Measurements from ENCODE around the gene OR2F1.

DNA sequence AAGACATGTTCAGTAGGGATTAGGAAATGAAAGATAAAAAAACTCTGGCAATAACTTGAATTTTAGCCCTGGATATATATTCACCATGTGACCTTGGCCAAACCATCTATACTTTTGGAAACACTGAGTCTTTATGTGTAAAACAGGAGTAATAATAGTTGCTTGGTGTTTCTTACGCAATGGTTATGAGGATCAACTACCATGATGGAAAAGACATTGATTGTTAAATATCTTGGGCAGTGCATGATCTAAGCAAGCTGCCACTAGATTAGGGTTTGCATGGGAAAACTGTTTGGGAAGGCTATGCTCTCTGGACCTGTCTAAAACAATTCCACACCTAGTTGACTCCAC lies 52.0 kb downstream of the OR2F1 start:
- TF ChIP-seq PBX3 (IDR thresholded peaks at IDR 0.05; ENCODE audit: insufficient replicate concordance, low read depth, low read length) (no peak), SRF (IDR thresholded peaks at IDR 0.05; ENCODE audit: low read depth in 2 of 2, low read length in 2 of 2) (no peak), ZBED1 (IDR thresholded peaks at IDR 0.05; ENCODE audit: borderline replicate concordance) (no peak), RAD21 (IDR thresholded peaks at IDR 0.05; ENCODE audit: insufficient read depth, low read depth, low read length) (no peak), SIN3A (IDR thresholded peaks at IDR 0.05; ENCODE audit: low read depth, low read length) (no peak)
- TF ChIP-seq, protein P1, sequence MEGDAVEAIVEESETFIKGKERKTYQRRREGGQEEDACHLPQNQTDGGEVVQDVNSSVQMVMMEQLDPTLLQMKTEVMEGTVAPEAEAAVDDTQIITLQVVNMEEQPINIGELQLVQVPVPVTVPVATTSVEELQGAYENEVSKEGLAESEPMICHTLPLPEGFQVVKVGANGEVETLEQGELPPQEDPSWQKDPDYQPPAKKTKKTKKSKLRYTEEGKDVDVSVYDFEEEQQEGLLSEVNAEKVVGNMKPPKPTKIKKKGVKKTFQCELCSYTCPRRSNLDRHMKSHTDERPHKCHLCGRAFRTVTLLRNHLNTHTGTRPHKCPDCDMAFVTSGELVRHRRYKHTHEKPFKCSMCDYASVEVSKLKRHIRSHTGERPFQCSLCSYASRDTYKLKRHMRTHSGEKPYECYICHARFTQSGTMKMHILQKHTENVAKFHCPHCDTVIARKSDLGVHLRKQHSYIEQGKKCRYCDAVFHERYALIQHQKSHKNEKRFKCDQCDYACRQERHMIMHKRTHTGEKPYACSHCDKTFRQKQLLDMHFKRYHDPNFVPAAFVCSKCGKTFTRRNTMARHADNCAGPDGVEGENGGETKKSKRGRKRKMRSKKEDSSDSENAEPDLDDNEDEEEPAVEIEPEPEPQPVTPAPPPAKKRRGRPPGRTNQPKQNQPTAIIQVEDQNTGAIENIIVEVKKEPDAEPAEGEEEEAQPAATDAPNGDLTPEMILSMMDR (IDR thresholded peaks at IDR 0.05 in 2 of 3, conservative IDR thresholded peaks at IDR 0.05 in 1 of 3; ENCODE audit: control insufficient read depth in 2 of 3, extremely low read depth in 1 of 3, insufficient read depth in 1 of 3, low read depth in 3 of 3, low read length in 3 of 3): no peak
- TF ChIP-seq, protein P2, sequence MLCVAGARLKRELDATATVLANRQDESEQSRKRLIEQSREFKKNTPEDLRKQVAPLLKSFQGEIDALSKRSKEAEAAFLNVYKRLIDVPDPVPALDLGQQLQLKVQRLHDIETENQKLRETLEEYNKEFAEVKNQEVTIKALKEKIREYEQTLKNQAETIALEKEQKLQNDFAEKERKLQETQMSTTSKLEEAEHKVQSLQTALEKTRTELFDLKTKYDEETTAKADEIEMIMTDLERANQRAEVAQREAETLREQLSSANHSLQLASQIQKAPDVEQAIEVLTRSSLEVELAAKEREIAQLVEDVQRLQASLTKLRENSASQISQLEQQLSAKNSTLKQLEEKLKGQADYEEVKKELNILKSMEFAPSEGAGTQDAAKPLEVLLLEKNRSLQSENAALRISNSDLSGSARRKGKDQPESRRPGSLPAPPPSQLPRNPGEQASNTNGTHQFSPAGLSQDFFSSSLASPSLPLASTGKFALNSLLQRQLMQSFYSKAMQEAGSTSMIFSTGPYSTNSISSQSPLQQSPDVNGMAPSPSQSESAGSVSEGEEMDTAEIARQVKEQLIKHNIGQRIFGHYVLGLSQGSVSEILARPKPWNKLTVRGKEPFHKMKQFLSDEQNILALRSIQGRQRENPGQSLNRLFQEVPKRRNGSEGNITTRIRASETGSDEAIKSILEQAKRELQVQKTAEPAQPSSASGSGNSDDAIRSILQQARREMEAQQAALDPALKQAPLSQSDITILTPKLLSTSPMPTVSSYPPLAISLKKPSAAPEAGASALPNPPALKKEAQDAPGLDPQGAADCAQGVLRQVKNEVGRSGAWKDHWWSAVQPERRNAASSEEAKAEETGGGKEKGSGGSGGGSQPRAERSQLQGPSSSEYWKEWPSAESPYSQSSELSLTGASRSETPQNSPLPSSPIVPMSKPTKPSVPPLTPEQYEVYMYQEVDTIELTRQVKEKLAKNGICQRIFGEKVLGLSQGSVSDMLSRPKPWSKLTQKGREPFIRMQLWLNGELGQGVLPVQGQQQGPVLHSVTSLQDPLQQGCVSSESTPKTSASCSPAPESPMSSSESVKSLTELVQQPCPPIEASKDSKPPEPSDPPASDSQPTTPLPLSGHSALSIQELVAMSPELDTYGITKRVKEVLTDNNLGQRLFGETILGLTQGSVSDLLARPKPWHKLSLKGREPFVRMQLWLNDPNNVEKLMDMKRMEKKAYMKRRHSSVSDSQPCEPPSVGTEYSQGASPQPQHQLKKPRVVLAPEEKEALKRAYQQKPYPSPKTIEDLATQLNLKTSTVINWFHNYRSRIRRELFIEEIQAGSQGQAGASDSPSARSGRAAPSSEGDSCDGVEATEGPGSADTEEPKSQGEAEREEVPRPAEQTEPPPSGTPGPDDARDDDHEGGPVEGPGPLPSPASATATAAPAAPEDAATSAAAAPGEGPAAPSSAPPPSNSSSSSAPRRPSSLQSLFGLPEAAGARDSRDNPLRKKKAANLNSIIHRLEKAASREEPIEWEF (IDR thresholded peaks at IDR 0.05; ENCODE audit: insufficient replicate concordance, low read depth, low read length): no peak
